ENCODE measurements around the gene IDH1. TPM values are rescaled to one million over a fixed set of nuclear protein-coding genes. Genes with fewer than 3 reads are reported as not detected.

IDH1 gene
- total and polyA plus RNA-seq, 2 of the 8 experiments (the other 6 are each of a cell fraction or from before 2014, with no cell fraction given): 174 to 398 TPM

DNA sequence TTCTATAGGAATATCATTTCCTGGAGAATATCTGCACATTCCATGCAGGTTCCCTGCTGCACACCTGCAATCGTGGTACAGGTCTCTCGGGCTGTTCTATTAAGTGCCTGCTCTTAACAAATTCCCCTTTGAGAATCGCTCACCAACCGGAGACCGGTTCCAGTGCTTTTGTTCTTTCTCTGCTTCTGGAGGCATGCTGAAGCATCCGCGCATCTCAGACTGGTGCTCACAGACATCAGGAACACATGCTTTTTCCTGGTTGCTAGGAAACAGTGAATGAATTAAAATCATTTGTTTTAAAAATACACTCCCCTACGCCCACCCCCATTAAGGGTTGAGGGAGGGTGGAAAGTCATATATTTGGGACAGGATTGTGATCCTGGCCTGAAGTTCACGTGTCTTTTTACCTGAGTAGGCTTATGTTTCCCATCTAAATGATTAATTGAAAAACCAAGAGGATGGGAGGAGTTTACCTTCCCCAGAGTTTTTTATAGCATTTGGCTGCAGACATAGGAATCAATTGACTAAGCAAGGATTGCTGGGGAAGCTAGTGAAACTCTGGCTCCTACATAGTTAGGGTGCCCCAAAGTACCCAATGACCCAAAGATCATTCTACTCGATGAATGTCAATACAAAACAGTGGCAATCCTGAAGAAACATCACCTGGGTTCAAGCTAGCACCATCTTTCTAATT is 64.9 kb downstream of the IDH1 start, which contains the start of gene C2orf80:
Gene C2orf80, minus strand, starts transcription at position 221 of the 694 bp plus-strand sequence. CDS start 3,044 bp downstream, outside the sequence.
- POLR2A ChIA-PET (ENCODE audit: partially characterized antibody): no interaction called here
- no peak for TF ChIP-seq SIX5 (IDR thresholded peaks at IDR 0.05; ENCODE audit: low read depth, low read length)
- TF ChIP-seq EZH2 (IDR thresholded peaks at IDR 0.05; ENCODE audit: low read depth, low read length, severe bottlenecking): no peak
- TF ChIP-seq SIN3A (conservative IDR thresholded peaks at IDR 0.05 in 1 of 2, IDR thresholded peaks at IDR 0.05 in 1 of 2; ENCODE audit: low read depth in 1 of 2, low read length in 2 of 2): no peak
- TF ChIP-seq CHD2 (IDR thresholded peaks at IDR 0.05; ENCODE audit: low read length): no peak
- TF ChIP-seq, protein P1, sequence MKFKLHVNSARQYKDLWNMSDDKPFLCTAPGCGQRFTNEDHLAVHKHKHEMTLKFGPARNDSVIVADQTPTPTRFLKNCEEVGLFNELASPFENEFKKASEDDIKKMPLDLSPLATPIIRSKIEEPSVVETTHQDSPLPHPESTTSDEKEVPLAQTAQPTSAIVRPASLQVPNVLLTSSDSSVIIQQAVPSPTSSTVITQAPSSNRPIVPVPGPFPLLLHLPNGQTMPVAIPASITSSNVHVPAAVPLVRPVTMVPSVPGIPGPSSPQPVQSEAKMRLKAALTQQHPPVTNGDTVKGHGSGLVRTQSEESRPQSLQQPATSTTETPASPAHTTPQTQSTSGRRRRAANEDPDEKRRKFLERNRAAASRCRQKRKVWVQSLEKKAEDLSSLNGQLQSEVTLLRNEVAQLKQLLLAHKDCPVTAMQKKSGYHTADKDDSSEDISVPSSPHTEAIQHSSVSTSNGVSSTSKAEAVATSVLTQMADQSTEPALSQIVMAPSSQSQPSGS (IDR thresholded peaks at IDR 0.05; ENCODE audit: low read length): no peak

More for the DNA sequence above, 64.9 kb downstream of the IDH1 start, which contains the start of gene C2orf80:
- Histone ChIP-seq H3K4ac (replicated peaks; ENCODE audit: insufficient read length, low read depth, low read length) (no peak within 1 kb of the TSS), H3K36me3 (ENCODE audit: control insufficient read depth in 2 of 4, insufficient read depth in 4 of 4, low read length in 3 of 4) (no peaks in the 10 kb centered on the region), H3K23me2 (ENCODE audit: low read depth, low read length) (no peaks in the 10 kb centered on the region), H4K20me1 (replicated peaks in 1 of 2; ENCODE audit: control insufficient read depth in 1 of 2, insufficient read depth in 2 of 2, low read length in 2 of 2) (no peaks in the 10 kb centered on the region), H4K8ac (ENCODE audit: extremely low read depth, insufficient read depth, low read length) (no peak within 1 kb of the TSS), H4K91ac (replicated peaks; ENCODE audit: insufficient read length, low read length) (no peak within 1 kb of the TSS), H3K18ac (ENCODE audit: extremely low read depth, low read length) (no peak within 1 kb of the TSS), H2AFZ (ENCODE audit: low read length) (0 out of 2 replicates have a peak within 1 kb of the TSS, but pooled peaks have one; percentile 34), H2AK5ac (ENCODE audit: low read depth, low read length) (no peak within 1 kb of the TSS), H3K79me2 (ENCODE audit: control insufficient read depth in 1 of 2, insufficient read depth in 2 of 2, low read length in 2 of 2) (no peaks in the 10 kb centered on the region), H3K27me3 (replicated peaks in 1 of 4; ENCODE audit: control insufficient read depth in 3 of 4, extremely low read depth in 1 of 4, insufficient read depth in 3 of 4, low read length in 3 of 4) (no peaks in the 10 kb centered on the region), H2BK5ac (ENCODE audit: low read depth, low read length) (no peak within 1 kb of the TSS), H3K4me2 (ENCODE audit: insufficient read depth in 1 of 2, low read depth in 2 of 2, low read length in 2 of 2) (peak within 1 kb of the TSS in 1 of 2 experiments; percentile 23; a peak in 1 of 4 replicates), H3K23ac (ENCODE audit: insufficient read length) (no peak within 1 kb of the TSS), H4K5ac (ENCODE audit: insufficient read length, low read depth, low read length) (no peak within 1 kb of the TSS), H2BK12ac (ENCODE audit: low read depth, low read length) (no peak within 1 kb of the TSS), H3K9ac (replicated peaks in 1 of 4; ENCODE audit: extremely low read depth in 1 of 4, low read depth in 3 of 4, low read length in 3 of 4) (no peak within 1 kb of the TSS; a peak in 1 of 7 replicates), H3K14ac (ENCODE audit: insufficient read length) (no peak within 1 kb of the TSS), H3K4me1 (replicated peaks in 1 of 4; ENCODE audit: control insufficient read depth in 3 of 4, insufficient read depth in 4 of 4, low read length in 3 of 4) (peaks cover 3 to 11% (median 6%) of the 10 kb centered on the region in 4 experiments; a peak in 5 of 7 replicates), H2BK120ac (replicated peaks; ENCODE audit: low read depth, low read length) (no peak within 1 kb of the TSS), H3K4me3 (ENCODE audit: extremely low read depth in 1 of 4, insufficient read depth in 2 of 4, low read depth in 3 of 4, low read length in 4 of 4) (no peak within 1 kb of the TSS), H3K27ac (ENCODE audit: low read depth, low read length) (no peak within 1 kb of the TSS), H2BK15ac (ENCODE audit: low read length) (0 out of 2 replicates have a peak within 1 kb of the TSS, but pooled peaks have one; percentile 32), H3K56ac (replicated peaks; ENCODE audit: insufficient read length, low read depth, low read length) (no peak within 1 kb of the TSS), H3K9me3 (ENCODE audit: insufficient read depth in 2 of 2, low read depth in 1 of 2, low read length in 1 of 2) (no peaks in the 10 kb centered on the region), H3K79me1 (ENCODE audit: low read depth, low read length) (no peaks in the 10 kb centered on the region), H2BK20ac (ENCODE audit: low read length) (peak within 1 kb of the TSS; percentile 13; the same call in 1 of the 2 replicates)
- WGBS, 2 experiments (ENCODE audit: extremely low coverage in 1 of 2, insufficient coverage in 1 of 2, insufficient read length in 1 of 2, insufficient replicate concordance in 2 of 2, low coverage in 1 of 2, low lambda C conversion rate in 2 of 2, missing lambda C conversion rate in 1 of 2): 84% methylated on average over 10 of the region's 10 CpGs; no CpG with 5 or more reads in 1 of the 2 experiments
- DNase-seq (ENCODE audit: low read depth in 1 of 2, low spot score in 2 of 2) (no peak), FAIRE-seq (no peak)
- CTCF ChIA-PET (ENCODE audit: partially characterized antibody): interaction anchor here (0.9 to 5.9 kb wide), 5 partner anchors 11 to 88 kb away, joined by 3 to 43 read pairs (median 3); no protein-coding TSS in a partner anchor

Measured in H1 (cell line).